DMS153 treated with DMSO at 0.1 percent for 48 hours (cell line): ENCODE data around the gene AGPAT2.

Experiments used
- DNase-seq: peaks from one replicate; lab custom pipeline; 2025; ENCODE audit not compliant: unreplicated experiment; lab: John Stamatoyannopoulos, UW

Gene AGPAT2

GRCh38 chr9:136690104-136690805 lies 3.0 kb upstream of the AGPAT2 start:
- no peak for DNase-seq

- no peak for DNase-seq
These were observed 1.8 kb upstream of the AGPAT2 start for GRCh38 chr9:136689108-136689460.

GRCh38 chr9:136688274-136689107 lies 1.2 kb upstream of the AGPAT2 start:
- no peak for DNase-seq

- peak; percentile 33 for DNase-seq
These were observed 515 bp upstream of the AGPAT2 start for GRCh38 chr9:136687721-136688223.

DNA sequence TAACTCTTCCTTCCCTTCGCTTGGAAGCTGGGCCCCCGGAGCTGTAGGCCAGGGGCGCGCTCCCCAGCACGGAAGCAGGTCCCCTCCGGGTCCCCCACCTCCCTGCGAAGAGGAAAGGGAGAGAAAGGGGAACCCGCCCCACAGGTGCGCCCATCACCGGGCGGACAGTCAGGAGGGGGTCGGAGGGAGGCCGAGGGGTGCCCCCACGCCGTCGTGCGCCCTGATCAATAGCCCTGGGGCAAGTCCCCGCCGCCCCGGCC lies 793 bp downstream of the AGPAT2 start:
- no peak for DNase-seq

- no peak for DNase-seq
These were observed 1.3 kb downstream of the AGPAT2 start for GRCh38 chr9:136685790-136686533.

DNA sequence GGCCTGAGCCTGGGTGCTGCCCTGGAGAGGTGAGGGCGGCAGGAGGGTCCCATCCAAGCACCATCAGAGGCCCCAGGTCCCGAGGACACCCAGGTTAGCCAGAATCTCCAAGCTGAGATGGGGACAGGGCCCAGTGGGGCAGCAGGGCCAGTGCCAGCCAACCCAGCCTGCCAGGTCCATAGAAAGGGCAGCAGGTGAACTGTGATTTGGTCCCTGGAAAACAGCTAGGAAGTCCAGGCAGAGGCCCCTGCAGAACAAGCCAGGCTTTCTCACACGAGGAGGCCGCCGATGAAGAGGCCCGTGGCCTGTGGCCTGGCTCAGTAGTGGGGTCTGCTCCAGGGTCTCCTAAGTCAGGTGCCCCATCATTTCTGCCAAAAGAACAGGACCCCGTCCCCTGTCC lies 2.0 kb downstream of the AGPAT2 start:
- DNase-seq = no peak

DNA sequence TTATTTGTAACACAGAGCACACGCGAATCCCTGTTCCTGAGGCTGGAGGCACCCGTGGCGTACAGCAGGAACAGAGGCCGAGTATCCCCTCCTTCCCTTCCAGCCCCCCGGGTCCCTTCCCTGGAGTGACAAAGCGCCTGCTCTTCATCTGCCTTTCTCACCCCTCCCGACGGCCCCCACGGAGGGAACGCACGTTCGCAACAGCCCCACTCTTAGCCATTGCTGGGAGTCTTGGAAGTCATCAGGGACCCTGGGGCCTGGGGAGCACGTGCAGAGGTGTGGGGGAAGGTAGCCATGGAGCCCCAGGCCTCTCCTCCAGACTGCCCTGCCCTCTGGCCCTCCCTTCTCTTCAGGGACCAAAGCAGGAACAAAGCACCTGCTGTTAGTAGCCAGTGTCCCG lies 2.5 kb downstream of the AGPAT2 start:
- no peak for DNase-seq

DNA sequence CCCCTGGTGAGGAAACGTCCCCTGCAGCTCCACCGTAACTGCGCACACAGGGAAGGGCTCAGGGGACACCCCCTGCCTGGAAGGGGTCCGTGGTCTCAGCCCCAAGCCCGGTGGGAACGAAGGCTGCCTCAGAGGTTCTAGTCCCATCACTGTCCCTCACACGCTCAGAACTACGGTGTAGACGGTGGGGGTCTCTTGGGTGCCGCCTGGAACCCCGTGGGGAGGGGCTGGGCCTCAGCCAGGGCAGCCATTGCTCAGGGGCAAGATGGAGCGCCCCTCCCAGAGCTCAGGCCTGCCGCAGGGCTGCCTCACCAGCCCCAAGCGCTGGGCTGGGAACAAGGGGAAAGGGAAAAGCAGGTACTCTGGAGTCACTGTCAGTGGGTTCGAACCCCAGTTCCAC lies 2.9 kb downstream of the AGPAT2 start:
- DNase-seq = no peak

DNA sequence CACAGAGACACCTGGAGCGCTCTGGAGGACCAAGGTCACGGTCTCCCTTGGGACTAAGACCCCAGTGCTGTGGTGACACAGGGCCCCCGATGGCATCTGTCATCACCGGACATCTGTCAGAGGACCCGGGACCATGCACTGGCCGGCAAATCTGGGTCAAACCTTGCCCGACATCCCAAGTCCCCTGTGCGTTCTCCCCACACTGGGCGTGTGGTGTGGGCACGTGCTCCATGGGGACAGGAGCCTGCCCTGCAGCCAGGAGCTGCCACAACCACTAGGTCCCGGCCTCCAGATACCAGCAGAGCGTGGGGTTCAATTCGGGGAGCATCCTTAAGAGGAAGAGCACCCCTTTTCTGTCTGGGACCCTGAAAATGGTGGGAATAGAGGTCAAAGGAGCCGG lies 3.5 kb downstream of the AGPAT2 start:
- DNase-seq = no peak

- DNase-seq = no peak
These were observed 4.0 kb downstream of the AGPAT2 start for GRCh38 chr9:136683173-136683745.

DNA sequence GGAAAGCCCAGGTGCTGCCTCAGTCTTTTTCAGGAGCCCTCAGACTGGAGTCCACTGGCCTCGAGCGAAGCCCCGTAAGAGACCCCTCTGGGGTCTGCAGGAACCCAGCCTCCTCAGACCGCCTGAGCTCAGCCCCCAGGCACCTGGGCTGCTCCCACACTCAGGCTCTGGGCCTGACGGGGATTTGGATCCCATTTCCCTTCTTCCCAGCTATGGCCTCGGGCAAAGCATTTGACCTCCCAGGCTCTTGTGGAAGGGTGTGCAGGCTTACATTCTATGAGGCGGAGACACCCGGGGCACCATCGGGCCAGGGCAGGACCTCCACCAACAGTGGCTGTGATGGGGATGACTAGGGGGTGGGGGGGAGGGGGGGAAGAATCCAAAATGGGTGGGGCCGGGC lies 4.5 kb downstream of the AGPAT2 start:
- DNase-seq = no peak

- no peak for DNase-seq
These were observed 5.1 kb downstream of the AGPAT2 start for GRCh38 chr9:136681945-136682699.

- no peak for DNase-seq
These were observed 6.2 kb downstream of the AGPAT2 start for GRCh38 chr9:136681029-136681428.

DNA sequence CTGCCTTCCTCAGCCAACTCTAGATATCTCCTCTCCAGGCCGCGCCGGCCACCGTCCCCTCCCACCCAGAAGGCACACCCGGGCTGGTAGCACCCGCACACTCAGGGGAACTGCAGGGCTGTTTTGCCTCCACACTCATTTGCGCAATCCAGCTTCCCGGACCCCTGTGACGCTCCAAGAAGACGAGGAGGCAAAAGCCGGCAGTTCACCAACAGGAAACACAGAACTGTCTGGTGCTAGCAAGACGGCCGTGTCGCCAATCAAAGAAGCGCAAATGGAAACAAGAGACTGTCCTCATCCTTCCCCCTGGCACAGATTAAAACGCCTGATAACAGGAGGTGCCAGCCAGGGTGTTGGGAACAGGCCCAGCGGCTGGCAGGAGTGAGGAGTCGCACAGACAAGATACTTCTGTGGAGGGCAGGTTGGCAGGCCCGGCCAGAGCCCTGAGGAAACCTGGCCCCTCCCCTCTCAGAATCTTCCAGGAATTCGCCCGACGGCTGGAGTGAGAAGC lies 7.8 kb downstream of the AGPAT2 start:
- no peak for DNase-seq

DNA sequence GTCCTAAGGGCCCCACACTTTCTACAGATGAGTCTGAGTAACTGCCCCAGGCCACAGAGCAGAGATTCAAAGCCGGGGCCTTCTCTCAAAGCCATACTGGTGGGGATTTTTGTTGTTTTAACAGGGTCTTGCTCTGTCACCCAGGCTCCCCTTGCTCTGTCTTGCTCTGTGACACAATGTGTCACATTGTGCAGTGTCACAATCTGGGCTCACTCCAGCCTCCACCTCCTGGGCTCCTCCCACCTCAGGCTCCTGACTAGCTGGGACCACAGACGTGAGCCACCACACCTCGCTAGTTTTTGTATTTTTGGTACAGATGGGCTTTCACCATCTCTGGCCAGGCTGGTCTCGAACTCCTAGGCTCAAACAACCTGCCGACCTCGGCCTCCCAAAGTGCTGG lies 8.6 kb downstream of the AGPAT2 start:
- DNase-seq = no peak

DNA sequence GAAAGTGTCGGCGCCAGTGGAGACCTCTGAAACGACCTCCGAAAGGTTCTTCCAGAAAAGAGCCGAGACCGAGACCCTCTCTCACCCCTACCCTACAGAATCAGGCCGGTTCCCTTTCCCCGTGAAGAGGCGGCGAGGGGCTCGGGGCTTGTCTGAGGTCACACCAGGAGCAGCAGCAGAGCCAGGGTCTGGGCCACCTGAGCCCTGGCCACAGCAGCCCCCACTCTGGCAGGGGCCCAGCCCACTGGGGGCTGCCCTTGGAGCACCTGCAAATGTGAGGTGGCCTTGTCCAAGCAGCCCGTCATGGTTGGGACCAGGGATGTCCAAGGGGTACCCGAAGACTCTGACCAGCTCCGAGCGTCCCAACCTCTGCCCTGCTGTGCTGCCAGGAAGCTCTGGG lies 9.2 kb downstream of the AGPAT2 start:
- DNase-seq = no peak

- DNase-seq = no peak
These were observed 10.2 kb downstream of the AGPAT2 start for GRCh38 chr9:136676920-136677686.

GRCh38 chr9:136676297-136676794 lies 10.9 kb downstream of the AGPAT2 start:
- DNase-seq = no peak
